NCI-H526 treated with DMSO at 0.1 percent for 48 hours (cell line): ENCODE results near the gene TUT7.
"Not testable (repeated sequence)": the region's sequence is repeated elsewhere in the genome, so short reads cannot be mapped to it uniquely, and the experiment has no call there.

Source experiments
- DNase-seq: peaks from one replicate; lab custom pipeline; 2025; lab: John Stamatoyannopoulos, UW

TUT7 gene

DNA sequence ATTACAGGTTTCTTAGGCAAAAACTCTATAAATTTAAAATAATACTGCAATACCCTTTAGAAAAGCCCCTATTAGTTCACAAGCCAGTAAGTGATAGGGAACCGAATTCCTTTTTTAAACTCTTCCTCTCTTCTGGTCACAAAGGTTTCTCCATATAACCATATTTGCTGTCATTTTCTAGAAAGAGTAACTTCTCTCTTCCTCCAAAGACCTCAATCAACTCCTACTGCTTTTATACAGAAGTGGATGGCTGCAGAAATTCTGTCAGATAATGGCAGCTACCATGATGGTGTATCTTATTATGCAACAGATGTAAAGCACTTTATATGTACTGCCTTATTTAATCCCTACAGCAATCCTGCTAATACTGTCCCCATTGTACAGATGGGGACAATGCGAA is 6.2 kb downstream of the TUT7 start:
- DNase-seq, result no peak

GRCh38 chr9:86344818-86345217 is 9.4 kb downstream of the TUT7 start:
- DNase-seq, result no peak

DNA sequence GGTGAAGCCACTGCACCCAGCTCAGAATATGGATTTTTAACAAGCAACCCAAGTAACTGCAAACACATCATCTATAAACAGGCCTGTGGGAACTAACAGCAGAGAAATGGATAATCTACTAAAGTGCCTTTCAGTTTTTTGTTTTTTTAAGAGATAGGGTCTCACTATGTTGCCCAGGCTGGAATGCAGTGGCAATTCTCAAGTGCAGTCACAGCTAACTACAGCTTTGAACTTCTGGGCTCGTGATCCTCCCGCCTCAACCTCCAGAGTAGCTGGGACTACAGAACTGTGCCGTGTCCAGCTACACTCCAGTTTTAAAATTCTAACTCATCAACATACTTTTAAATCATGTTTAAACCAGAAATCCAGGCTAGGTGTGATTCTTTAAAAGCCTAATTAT is 11.9 kb downstream of the TUT7 start:
- DNase-seq, result no peak

DNA sequence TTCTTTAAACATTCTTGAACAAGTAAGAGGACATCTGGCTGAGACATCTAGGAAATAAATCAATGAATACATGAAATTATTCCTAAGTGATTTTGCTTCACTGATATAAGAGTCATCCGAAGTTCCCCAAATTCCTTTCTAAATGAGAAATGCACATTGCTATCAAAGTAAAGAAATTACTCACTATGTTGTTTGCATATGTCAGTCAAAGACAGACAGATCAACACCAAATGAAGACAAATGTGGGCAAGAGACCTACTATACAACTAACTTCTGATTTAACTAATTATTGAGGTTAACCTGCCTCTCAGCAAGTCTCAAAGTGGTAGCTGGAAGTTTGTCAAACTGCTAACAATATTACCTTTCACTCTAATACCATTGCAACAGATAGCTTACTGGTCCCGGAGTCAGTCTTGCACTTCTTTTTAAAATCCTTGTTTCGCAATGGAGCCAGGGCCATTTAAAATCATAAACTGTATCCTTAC is 13.2 kb downstream of the TUT7 start:
- no peak for DNase-seq

DNA sequence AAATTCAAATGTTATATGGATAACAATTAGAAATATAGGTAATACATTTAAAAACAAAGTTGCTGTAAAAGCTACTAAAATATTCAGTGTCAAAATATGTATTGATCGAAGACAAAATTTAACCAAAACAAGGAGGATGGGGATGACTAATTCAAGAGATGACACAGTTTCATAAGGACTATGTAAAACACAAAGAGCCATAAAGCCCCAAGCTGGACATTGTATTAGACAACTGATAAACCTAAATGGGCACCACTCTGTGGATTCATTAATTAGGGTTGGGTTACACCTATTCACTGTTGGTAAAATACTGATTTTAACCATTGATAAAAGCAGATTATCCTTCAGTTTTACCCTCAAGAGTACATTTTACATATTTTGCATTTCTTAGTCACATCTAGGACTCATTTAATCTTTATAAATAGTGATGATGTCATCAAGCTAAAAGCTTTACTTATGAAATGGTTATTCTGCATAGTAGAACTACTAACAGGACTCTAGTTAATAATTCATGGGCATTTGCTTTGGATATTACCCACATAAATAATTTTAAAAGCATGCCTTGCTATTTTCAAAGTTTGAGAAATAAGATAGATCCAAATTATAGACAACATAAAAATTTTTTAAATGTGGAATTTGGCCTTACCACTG is 13.7 kb downstream of the TUT7 start:
- DNase-seq, result no peak

- no peak for DNase-seq
These were observed 16.6 kb downstream of the TUT7 start for GRCh38 chr9:86337469-86338108.

GRCh38 chr9:86336058-86336457 is 18.2 kb downstream of the TUT7 start:
- no peak for DNase-seq

GRCh38 chr9:86333651-86334050 is 20.6 kb downstream of the TUT7 start:
- no peak for DNase-seq

DNA sequence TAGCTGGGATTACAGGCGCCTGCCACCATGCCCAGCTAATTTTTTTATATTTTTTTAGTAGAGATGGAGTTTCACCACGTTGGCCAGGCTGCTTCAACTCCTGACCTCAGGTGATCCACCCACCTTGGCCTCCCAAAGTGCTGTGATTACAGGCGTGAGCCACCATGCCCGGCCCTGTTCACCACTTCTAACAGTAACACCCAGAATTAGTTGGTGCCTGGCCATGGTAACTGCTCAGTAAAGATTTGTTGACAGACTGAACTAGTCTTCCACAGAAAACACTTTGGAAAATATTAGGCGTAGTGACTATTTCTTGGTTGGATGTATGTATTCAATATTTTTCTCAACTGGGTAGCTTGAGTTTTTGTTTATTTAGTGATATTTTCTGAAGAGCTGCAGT is 24.0 kb downstream of the TUT7 start:
- DNase-seq, result no peak

DNA sequence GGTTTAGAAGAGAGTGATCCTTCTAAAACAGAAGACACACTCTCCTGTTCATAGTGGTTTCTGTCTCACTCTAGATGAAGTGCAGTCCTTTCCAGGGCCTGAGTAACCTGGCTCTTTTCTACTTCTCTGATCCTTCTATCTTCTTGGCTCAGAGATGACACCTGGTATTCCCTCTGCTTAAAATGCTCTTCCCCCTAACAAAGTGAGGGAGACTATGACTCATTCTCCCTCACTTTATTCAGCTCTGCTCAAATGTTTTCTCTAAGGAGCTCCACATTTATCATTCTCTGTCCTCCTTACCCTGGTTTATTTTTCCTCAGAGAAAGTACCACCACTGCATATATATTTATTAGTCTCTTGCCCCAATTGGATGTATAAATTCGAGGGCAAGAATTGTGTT is 24.6 kb downstream of the TUT7 start:
- DNase-seq, result no peak

DNA sequence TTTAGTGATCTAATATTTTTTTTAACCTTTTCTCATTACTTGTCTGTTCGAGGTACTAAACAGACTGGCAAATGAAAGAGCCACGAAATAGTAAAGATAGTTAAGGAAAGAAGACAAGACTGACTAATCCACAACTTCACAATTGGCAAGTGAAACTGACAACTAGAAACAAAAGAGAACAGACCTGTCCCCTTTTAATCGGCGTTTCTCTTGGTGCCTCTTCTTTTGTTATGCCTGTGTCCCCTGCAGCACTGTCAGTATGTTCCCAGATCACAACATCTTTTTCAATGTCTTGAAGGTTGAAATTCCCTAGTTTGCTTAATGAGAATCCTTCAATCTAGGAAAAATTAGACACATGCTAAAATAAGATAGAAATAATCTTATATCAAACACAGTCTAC is 26.1 kb downstream of the TUT7 start:
- no peak for DNase-seq

DNA sequence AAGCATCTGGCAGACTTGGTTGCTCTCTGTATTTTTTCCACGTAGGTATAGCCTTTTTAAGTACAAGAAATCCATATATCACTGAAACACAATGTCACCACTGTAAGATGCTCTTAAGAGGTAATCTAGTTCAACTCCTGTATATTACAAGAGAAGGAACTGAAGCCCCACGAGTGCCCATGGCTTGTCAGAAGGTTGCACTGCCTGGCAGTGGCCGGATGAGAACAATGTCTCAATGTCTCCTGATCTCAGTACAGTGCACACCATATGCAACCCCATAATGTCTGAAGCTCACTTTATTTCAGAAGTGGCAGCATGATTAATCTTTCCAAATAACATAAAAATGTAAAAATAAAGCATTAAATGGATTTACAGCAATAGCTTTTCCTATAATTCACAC is 27.7 kb downstream of the TUT7 start:
- DNase-seq, result no peak

DNA sequence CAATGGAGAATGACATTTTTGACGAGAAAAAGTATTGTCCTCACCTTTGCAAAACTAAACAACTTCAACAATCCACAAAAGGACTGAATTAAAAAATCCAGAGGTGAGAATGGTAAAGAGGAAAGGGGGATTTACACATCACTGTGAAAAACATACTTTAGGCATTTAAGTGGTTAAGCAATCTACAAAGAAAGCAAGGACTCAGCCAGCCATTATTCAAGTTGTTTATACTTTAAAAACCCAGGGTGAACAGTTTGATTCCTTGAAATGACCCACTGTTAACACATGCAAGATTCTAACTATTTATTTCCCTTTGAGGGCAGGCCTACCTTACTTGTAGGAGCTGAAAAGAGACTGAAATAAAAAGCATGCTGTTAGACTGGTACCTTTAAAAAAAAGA is 29.3 kb downstream of the TUT7 start:
- no peak for DNase-seq

DNA sequence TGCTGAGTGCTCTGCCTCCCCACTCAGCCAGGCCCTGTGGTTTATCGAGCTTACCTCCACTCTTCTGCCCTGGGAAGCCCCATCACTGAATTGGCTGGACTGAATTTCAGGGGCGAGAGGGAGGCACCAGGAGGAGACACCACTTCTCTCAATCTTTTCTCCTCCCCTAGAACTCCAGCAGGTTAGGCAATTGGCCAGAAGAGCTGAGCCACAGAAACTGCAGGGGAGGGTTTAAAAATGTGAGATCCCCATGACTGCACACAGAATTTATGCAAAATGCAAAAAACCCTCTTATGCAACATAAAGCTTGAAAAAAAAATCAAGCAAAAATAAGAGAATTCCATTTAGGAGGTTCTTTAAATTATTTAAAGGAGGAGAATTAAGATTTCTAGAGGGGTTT is 29.9 kb downstream of the TUT7 start:
- DNase-seq, result no peak

DNA sequence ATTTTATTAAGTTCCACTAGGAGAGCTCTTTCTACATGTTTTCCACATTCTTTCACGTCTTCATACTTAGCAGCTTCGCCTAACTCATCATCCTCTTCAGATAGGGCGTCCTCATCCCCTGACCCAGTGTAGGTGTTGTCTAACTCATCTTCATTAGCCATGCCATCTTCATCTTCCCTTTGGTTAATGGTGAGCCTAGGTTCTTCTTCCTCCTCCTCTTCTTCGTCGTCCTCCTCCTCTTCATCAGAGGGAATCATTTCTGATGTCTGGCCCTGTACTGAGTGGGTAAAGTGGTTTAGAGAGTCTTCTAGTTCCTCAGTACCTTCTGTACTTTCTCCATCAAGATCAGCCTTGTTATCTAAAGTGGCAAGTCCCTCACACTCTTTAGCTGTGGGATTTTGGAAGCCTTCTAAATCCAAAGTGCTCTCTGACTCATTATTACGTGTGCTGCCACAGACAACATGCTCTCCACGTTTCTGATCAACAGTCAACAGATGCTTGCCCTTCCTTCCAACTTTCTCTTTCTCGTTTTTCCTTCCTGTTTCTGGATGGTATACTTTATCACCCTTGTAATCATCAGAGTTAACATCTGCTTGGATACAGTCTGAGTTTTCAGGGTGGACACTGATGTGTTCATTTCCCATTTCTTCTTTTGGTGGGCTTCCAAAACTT is 31.1 kb downstream of the TUT7 start:
- DNase-seq, result no peak

GRCh38 chr9:86321373-86321772 is 32.8 kb downstream of the TUT7 start:
- DNase-seq, result no peak

DNA sequence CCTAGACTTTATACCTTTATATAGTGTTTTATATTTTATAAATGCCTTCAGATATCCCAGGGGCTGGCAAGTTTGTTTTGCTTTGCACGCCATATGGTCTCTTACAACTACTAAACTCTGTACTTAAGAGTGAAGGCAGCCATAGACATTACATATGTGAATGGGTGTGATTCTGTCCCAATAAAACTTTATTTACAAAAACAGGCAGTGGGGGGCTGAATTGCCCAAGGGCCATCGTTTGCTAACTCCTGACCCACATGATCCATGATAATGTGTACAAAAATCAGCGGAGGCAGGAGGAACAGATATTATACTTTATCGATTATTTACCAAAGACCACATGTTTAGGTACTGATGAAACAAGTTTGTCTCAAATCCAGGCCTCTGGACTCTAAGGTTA is 36.0 kb downstream of the TUT7 start:
- no peak for DNase-seq

DNA sequence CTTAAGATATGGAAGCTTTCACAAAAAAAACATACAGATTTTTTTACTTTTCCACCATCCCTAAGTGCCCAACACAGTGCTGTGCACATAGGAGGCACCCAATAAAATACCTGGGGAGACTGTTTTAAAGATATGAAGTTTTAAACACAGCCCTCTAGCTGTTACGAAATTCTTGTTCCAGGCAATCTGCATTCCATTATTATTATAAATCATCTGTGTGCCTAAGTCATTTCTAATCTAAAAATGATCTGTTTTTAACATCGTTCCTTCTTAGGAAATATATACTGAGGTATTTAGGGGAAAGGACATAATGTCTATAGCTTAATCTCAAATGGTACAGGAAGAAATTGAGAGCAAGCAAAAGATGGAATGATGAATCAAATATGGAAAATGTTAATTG is 39.1 kb downstream of the TUT7 start:
- no peak for DNase-seq

- DNase-seq, result not testable (repeated sequence)
These were observed 41.3 kb downstream of the TUT7 start for GRCh38 chr9:86312959-86313358.

DNA sequence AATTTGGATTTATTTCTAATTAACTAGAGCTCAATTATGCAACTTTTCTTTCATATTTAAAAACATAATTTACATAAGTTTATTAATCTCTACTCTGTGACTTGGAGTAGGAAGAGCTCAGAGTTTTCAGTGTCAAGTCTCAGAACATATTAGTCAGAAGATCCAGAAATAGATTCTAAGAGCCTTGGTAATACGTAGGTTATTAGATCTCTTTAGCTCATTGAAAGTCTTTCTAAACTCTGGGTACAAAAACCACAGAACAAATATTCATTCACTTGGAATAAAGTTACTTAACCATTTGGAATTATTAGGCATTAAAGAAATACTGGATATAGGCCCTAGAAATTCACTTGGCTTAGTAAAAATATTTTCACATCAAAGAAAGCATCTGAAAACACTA is 45.5 kb downstream of the TUT7 start:
- no peak for DNase-seq

DNA sequence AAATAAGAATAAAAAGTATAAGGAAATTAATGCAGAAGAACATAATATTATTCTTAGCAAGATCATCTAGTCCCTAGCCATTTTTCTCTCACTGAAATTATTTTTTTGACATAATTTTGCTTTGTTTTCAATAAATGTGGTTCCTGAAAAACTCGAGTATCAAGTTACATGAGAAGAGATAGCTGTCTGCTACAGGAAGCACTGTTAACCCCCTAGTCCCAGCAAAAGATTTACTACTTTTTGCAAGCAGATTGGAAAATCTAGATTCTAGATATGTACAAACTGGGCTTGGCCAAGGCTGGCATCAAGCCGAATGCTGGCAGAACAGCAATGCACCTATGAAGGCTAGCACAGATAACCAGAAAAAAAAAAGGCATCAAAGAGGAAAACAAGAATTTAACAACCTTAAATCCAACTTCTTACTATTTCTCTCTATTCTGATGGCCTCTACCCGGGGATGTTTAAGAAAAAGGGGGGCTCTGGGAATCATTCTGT is 49.9 kb downstream of the TUT7 start:
- no peak for DNase-seq

DNA sequence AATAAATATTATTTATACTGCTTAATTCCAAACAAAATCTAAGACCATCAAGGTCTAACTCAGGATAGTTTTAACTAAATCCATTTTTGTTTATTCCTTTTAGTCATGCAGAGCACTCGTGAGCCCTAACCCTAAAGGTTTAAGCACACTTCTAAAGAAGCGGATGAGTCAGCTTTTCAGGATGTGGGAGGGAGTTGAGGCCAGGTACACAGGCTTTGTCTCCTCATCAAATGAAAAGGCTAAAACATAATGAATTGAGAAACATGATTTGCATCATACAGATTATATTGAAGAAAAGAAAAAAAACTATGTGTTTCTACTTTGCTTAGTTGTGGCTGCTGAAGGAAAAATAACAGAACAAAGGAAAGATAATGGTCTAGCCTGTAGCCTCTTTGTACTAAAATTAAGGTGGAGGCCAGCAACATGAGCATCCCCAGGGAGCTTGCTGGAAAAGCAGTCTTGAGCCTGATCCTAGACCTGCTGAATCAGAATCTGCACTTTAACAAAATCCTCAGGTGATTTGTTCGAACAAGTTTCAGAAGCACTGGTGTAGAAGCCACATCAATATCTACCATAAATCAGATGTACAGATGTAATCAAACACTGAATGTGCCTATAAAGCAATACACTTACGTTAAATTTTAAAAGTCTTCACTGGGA is 50.8 kb downstream of the TUT7 start:
- DNase-seq, result no peak

- no peak for DNase-seq
These were observed 52.5 kb downstream of the TUT7 start for GRCh38 chr9:86301686-86302085.
